GM12878 (cell line): ENCODE results near the gene HTR2B.

Source experiments
- MEF2A ChIP-seq: IDR thresholded peaks from 2 replicates; pipeline ENCODE4 v1.6.1; 2011; ENCODE audit warnings: low read depth, mild to moderate bottlenecking, low read length, moderate library complexity; ENCODE audit not compliant: insufficient read depth
- MXI1 ChIP-seq: fragments of 150-350 bp; IDR thresholded peaks from 2 replicates; pipeline ENCODE4 v1.6.1; 2011; ENCODE audit warnings: low read depth, mild to moderate bottlenecking, inconsistent platforms, low read length, improper control_type of control experiment
- NBN ChIP-seq: fragments of 450-650 bp; IDR thresholded peaks from 2 replicates; pipeline ENCODE4 v1.6.1; 2016
- NR2C1 ChIP-seq: fragments of 450-650 bp; IDR thresholded peaks from 2 replicates; pipeline ENCODE4 v1.6.1; 2017; ENCODE audit warnings: antibody characterized with exemption, mild to moderate bottlenecking, moderate library complexity
- POLR2AphosphoS5 ChIP-seq: IDR thresholded peaks from 2 replicates; pipeline ENCODE4 v1.6.1; 2011; ENCODE audit warnings: mild to moderate bottlenecking, low read length, inconsistent platforms
- RFX5 ChIP-seq: IDR thresholded peaks from 2 replicates; pipeline ENCODE4 v1.6.1; 2011; ENCODE audit warnings: low read depth, low read length, improper control_type of control experiment
- TAF1 ChIP-seq: IDR thresholded peaks from 2 replicates; pipeline ENCODE4 v1.6.1; 2011; ENCODE audit warnings: mild to moderate bottlenecking, low read depth, low read length, borderline replicate concordance
- TARDBP ChIP-seq: IDR thresholded peaks from 2 replicates; pipeline ENCODE4 v1.6.1; 2016; ENCODE audit warnings: borderline replicate concordance
- YY1 ChIP-seq: IDR thresholded peaks from 2 replicates; pipeline ENCODE4 v1.6.1; 2011; ENCODE audit warnings: low read depth, mild to moderate bottlenecking, low read length
- TF ChIP-seq, protein P1 (sequence below): fragments of 450-650 bp; IDR thresholded peaks from 2 replicates; pipeline ENCODE4 v1.6.1; 2014; ENCODE audit warnings: mild to moderate bottlenecking
- TF ChIP-seq, protein P2 (sequence below): IDR thresholded peaks from 2 replicates; pipeline ENCODE4 v1.6.1; 2011; ENCODE audit warnings: low read depth, mild to moderate bottlenecking, low read length, moderate library complexity, borderline replicate concordance; ENCODE audit errors: extremely low read depth

DNA sequence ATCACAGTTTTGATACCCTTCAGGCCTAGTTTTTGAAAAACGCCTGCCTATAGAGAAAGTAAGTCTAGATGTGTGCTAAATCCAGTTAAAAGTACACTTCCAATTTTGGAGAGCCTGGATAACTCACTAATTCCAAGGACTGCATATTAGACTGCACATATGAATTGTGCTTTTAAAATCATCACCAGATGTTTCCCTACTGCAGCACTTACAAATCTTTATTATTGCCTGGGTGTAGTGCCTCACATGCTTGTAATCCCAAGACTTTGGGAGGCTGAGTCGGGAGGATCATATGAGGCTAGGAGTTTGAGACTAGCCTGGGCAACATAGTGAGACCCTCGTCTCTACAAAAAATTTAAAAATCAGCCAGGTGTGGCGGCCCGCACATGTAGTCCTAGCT, 35.9 kb upstream of the HTR2B start:
- TF ChIP-seq NR2C1 (no peak), NBN (no peak), TAF1 (no peak), RFX5 (no peak), MEF2A (no peak), YY1 (no peak), POLR2AphosphoS5 (no peak), MXI1 (no peak), TARDBP (no peak)
- TF ChIP-seq, protein P1, sequence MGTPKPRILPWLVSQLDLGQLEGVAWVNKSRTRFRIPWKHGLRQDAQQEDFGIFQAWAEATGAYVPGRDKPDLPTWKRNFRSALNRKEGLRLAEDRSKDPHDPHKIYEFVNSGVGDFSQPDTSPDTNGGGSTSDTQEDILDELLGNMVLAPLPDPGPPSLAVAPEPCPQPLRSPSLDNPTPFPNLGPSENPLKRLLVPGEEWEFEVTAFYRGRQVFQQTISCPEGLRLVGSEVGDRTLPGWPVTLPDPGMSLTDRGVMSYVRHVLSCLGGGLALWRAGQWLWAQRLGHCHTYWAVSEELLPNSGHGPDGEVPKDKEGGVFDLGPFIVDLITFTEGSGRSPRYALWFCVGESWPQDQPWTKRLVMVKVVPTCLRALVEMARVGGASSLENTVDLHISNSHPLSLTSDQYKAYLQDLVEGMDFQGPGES, result no peak
- TF ChIP-seq, protein P2, sequence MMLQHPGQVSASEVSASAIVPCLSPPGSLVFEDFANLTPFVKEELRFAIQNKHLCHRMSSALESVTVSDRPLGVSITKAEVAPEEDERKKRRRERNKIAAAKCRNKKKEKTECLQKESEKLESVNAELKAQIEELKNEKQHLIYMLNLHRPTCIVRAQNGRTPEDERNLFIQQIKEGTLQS, result no peak
